Kidney (tissue), 14 donors: ENCODE data around the gene HNRNPLL. TPM values are rescaled to one million over a fixed set of nuclear protein-coding genes. Genes with fewer than 3 reads are reported as not detected.
A peak's percentile ranks its signal among the peaks of the same experiment; 100 is the strongest.

Source experiments
- DNase-seq, 5 donors: peaks; one replicate each; pipeline ENCODE4 v3.0.0-alpha.2; 2013 to 2020
- FAIRE-seq: peaks from 2 replicates; lab custom pipeline; 2012; peaks lifted over from hg19 to GRCh38; lab: Jason Lieb, UNC
- H3K27ac ChIP-seq, 2 donors: one replicate each; pipeline ENCODE4 v1.7.0; 2013; ENCODE audit warnings: low read depth in 2 of 2, low read length in 2 of 2, inconsistent platforms in 1 of 2
- H3K27me3 ChIP-seq: one replicate; pipeline ENCODE4 v1.7.1; 2013; ENCODE audit warnings: low read length, inconsistent platforms; ENCODE audit not compliant: control insufficient read depth, insufficient read depth
- H3K36me3 ChIP-seq, 3 donors: one replicate each; pipeline versions ENCODE4 v1.7.0 to v1.7.1; 2013; ENCODE audit warnings: low read length in 3 of 3, control low read depth in 1 of 3, inconsistent platforms in 1 of 3; ENCODE audit not compliant: insufficient read depth in 3 of 3, control insufficient read depth in 2 of 3
- H3K4me1 ChIP-seq, 3 donors: one replicate each; pipeline versions ENCODE4 v1.7.0 to v1.7.1; 2013; ENCODE audit warnings: low read length in 3 of 3, inconsistent platforms in 1 of 3, low read depth in 1 of 3; ENCODE audit not compliant: control insufficient read depth in 2 of 3, insufficient read depth in 2 of 3
- H3K4me3 ChIP-seq, 3 donors: one replicate each; pipeline versions ENCODE4 v1.7.0 to v1.8.1; 2013; ENCODE audit warnings: low read length in 3 of 3, control low read depth in 1 of 3, inconsistent platforms in 1 of 3
- H3K9ac ChIP-seq, 3 donors: one replicate each; pipeline versions ENCODE4 v1.7.0 to v1.7.1; 2013; ENCODE audit warnings: low read length in 3 of 3, control low read depth in 1 of 3, inconsistent platforms in 1 of 3
- H3K9me3 ChIP-seq, 3 donors: one replicate each; pipeline versions ENCODE4 v1.7.0 to v1.7.1; 2013; ENCODE audit warnings: low read length in 3 of 3, control low read depth in 1 of 3, inconsistent platforms in 1 of 3; ENCODE audit not compliant: control insufficient read depth in 2 of 3, insufficient read depth in 1 of 3
- CTCF ChIP-seq: IDR thresholded peaks from 3 replicates; pipeline ENCODE4 v1.5.1; 2012; ENCODE audit warnings: mild to moderate bottlenecking, moderate library complexity, borderline replicate concordance; ENCODE audit not compliant: insufficient read depth; ENCODE audit errors: extremely low read depth
- intact Hi-C: fragments of 100-400 bp; cut with DNase I; formaldehyde crosslinking; loops from one replicate; pipeline ENCODE4 v1.11.1; 2022
- polyA plus RNA-seq: library from polyadenylated mRNA; stranded (reverse); fragments of 350-450 nt; fragmentation: Illumina TruSeq; extraction: RNeasy Lipid Tissue Mini Kit (QIAGEN cat#74804); gene quantifications from one replicate; pipeline ENCODE4 v1.2.3, GENCODE V29; 2014; ENCODE audit warnings: low read depth, low replicate concordance; ENCODE audit not compliant: insufficient read depth
- total RNA-seq: library from RNA; stranded (reverse); fragmentation: NEBNext Ultra II Directional; extraction: Animal tissue kit (Norgen Biotek cat#: 25700); gene quantifications from one replicate; pipeline ENCODE4 v1.2.1, GENCODE V29; 2021
- donor health status: control.
- donor health status: control.
- donor health status: control.
- donor health status: control.
- donor health status: control.
- donor health status: DM: yes; HTN: yes; CAD: no.
- donor health status: Normal renal cell carcinoma (clear cell type).

Gene HNRNPLL
- total and polyA plus RNA-seq, 2 donors from 2014 or later = 15.5 to 51.0 TPM

DNA sequence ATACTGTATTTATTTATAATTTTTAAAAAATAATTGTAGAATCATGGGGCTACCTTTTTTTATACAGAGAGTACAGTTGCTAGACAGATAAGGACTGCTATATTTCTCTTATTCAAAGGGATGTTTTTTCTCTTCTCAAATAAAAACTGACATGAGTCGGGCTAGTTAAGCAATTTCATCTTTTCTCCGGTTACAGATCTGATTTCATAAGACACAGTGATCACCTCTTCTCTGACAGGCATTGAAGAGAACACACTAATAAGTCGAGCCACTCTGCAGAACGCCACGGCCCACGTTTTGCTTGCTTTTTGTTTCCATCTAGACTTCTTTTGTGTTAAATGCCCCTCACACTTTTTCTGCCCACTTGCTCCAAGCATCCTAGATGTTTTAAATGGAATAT, 85.4 kb downstream of the HNRNPLL start:
- no peaks in the 10 kb centered on the region for H3K27me3 ChIP-seq
- DNase-seq = no peak
- no peak overlapping the region for H3K9ac ChIP-seq
- H3K9me3 ChIP-seq = no peaks in the 10 kb centered on the region
- H3K4me3 ChIP-seq = no peak overlapping the region
- intact Hi-C loops = no loop called here
- H3K36me3 ChIP-seq = no peaks in the 10 kb centered on the region
- H3K27ac ChIP-seq = no peak overlapping the region
- no peak for FAIRE-seq
- TF ChIP-seq CTCF = no peak
- H3K4me1 ChIP-seq = peaks cover 0 to 2% (median 0%) of the 10 kb centered on the region in 3 donors

DNA sequence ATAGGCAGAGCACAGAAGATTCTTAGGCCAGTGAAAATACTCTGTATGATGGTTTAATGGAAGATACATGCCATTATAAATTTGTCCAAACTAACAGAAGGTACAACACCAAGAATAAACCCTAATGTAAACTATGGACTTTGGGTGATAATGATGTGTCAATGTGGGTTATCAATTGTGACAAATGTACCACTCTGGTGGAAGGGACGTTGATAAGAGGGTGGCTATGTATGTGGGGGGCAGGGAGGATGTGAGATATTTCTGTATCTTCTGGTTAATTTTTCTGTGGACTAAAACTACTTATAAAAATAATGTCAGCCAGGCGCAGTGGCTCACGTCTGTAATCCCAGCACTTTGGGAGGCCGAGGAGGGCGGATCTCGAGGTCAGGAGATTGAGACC, 86.2 kb downstream of the HNRNPLL start:
- no peak for DNase-seq
- Histone ChIP-seq H3K4me3 (no peak overlapping the region), H3K27ac (no peak overlapping the region), H3K4me1 (peaks cover 0 to 2% (median 0%) of the 10 kb centered on the region in 3 donors), H3K9me3 (no peaks in the 10 kb centered on the region), H3K36me3 (no peaks in the 10 kb centered on the region), H3K9ac (no peak overlapping the region), H3K27me3 (no peaks in the 10 kb centered on the region)
- no peak for TF ChIP-seq CTCF
- FAIRE-seq = no peak
- intact Hi-C loops = no loop called here

- Histone ChIP-seq H3K27me3 (no peaks in the 10 kb centered on the region), H3K9ac (peak overlapping the region in 2 of 3 donors; percentile 57 to 69), H3K4me1 (peaks cover 0 to 2% (median 0%) of the 10 kb centered on the region in 3 donors), H3K27ac (peak overlapping the region; percentile 88 to 95), H3K9me3 (no peaks in the 10 kb centered on the region), H3K36me3 (no peaks in the 10 kb centered on the region), H3K4me3 (peak overlapping the region; percentile 26 to 57 (median 53))
- no peak for DNase-seq
- intact Hi-C loops = no loop called here
- FAIRE-seq = no peak
- no peak for TF ChIP-seq CTCF
These were observed 86.6 kb downstream of the HNRNPLL start for GRCh38 chr2:38516122-38516521.
